Neural cell (in vitro differentiated cells): ENCODE measurements around the gene KIF5B. TPM values are rescaled to one million over a fixed set of nuclear protein-coding genes. Genes with fewer than 3 reads are reported as not detected.

ENCODE experiments used
- H2AFZ ChIP-seq: fragments of 200-600, 300-800 bp; sonication (generic), shearing (Covaris generic); 2 replicates; pipeline ENCODE4 v1.6.0; 2014; ENCODE audit warnings: low read depth, mild to moderate bottlenecking, antibody characterized with exemption, low read length, moderate library complexity
- H3F3A ChIP-seq: fragments of 200-600 bp; shearing (Covaris generic); 2 replicates; pipeline ENCODE4 v1.6.1; 2016; ENCODE audit warnings: mild to moderate bottlenecking, moderate library complexity, mixed read lengths, antibody characterized with exemption, low read length; ENCODE audit not compliant: insufficient read depth, poor library complexity, severe bottlenecking
- H3K27ac ChIP-seq: fragments of 200-600, 300-800 bp; sonication (generic), shearing (Covaris generic); 2 replicates; pipeline ENCODE4 v1.5.1; 2014; ENCODE audit warnings: mild to moderate bottlenecking, low read length, moderate library complexity
- H3K27me3 ChIP-seq: fragments of 300-800, 200-600 bp; sonication (generic), shearing (Covaris generic); 2 replicates; pipeline ENCODE4 v1.6.0; 2014; ENCODE audit warnings: mild to moderate bottlenecking, low read depth, low read length, moderate library complexity; ENCODE audit not compliant: insufficient read depth
- H3K36me3 ChIP-seq: fragments of 300-800, 200-600 bp; sonication (generic), shearing (Covaris generic); 2 replicates; pipeline ENCODE4 v1.5.1; 2014; ENCODE audit warnings: mild to moderate bottlenecking, antibody characterized with exemption, low read length, moderate library complexity; ENCODE audit not compliant: insufficient read depth
- H3K4me2 ChIP-seq: fragments of 300-800, 200-600 bp; sonication (generic), shearing (Covaris generic); 2 replicates; pipeline ENCODE4 v1.6.0; 2014; ENCODE audit warnings: mild to moderate bottlenecking, low read length
- H3K4me3 ChIP-seq: fragments of 300-800, 200-600 bp; sonication (generic), shearing (Covaris generic); 2 replicates; pipeline ENCODE4 v1.5.1; 2014; ENCODE audit warnings: mild to moderate bottlenecking, low read length, moderate library complexity
- H3K79me2 ChIP-seq: fragments of 200-600 bp; shearing (Covaris generic); replicated peaks from 2 replicates; pipeline ENCODE4 v1.6.0; 2014; ENCODE audit warnings: mild to moderate bottlenecking, low read length, moderate library complexity; ENCODE audit not compliant: insufficient read depth
- H3K9ac ChIP-seq: fragments of 300-800, 200-600 bp; sonication (generic), shearing (Covaris generic); 2 replicates; pipeline ENCODE4 v1.6.1; 2016; ENCODE audit warnings: mild to moderate bottlenecking, low read length, mixed read lengths
- H3K9me2 ChIP-seq: fragments of 200-600 bp; shearing (Covaris generic); 2 replicates; pipeline ENCODE4 v1.6.1; 2016; ENCODE audit warnings: mild to moderate bottlenecking, low read length, mixed read lengths; ENCODE audit not compliant: insufficient read depth
- H3K9me3 ChIP-seq: fragments of 200-600, 300-800 bp; sonication (generic), shearing (Covaris generic); 2 replicates; pipeline ENCODE4 v1.6.1; 2016; ENCODE audit warnings: mild to moderate bottlenecking, mixed run types, low read length, moderate library complexity, mixed read lengths
- H4K20me1 ChIP-seq: fragments of 200-600 bp; shearing (Covaris generic); 2 replicates; pipeline ENCODE4 v1.6.1; 2016; ENCODE audit warnings: mild to moderate bottlenecking, mixed run types; ENCODE audit not compliant: insufficient read depth
- EP300 ChIP-seq: fragments of 450-650 bp; conservative IDR thresholded peaks from 2 replicates; pipeline ENCODE4 v1.6.1; 2014; ENCODE audit warnings: antibody characterized with exemption, mild to moderate bottlenecking, moderate library complexity; ENCODE audit not compliant: poor library complexity, severe bottlenecking
- EZH2 ChIP-seq: fragments of 200-600, 300-800 bp; shearing (Covaris generic), sonication (generic); IDR thresholded peaks from 2 replicates; pipeline ENCODE4 v1.6.1; 2014; ENCODE audit warnings: antibody characterized with exemption, low read length, borderline replicate concordance, mild to moderate bottlenecking; ENCODE audit not compliant: insufficient read depth, poor library complexity, severe bottlenecking
- MXI1 ChIP-seq: fragments of 450-650 bp; conservative IDR thresholded peaks from 2 replicates; pipeline ENCODE4 v1.6.1; 2014; ENCODE audit warnings: antibody characterized with exemption, mild to moderate bottlenecking; ENCODE audit not compliant: poor library complexity, severe bottlenecking
- POLR2AphosphoS5 ChIP-seq: IDR thresholded peaks from 2 replicates; pipeline ENCODE4 v1.6.1; 2012
- RAD21 ChIP-seq: fragments of 450-650 bp; conservative IDR thresholded peaks from 2 replicates; pipeline ENCODE4 v1.6.1; 2014; ENCODE audit warnings: antibody characterized with exemption, mild to moderate bottlenecking, moderate library complexity
- SMC3 ChIP-seq: fragments of 450-650 bp; conservative IDR thresholded peaks from 2 replicates; pipeline ENCODE4 v1.6.1; 2014; ENCODE audit warnings: antibody characterized with exemption, mild to moderate bottlenecking, moderate library complexity; ENCODE audit not compliant: poor library complexity
- TAF1 ChIP-seq: IDR thresholded peaks from 2 replicates; pipeline ENCODE4 v1.6.1; 2012; ENCODE audit warnings: low read depth
- polyA plus RNA-seq: library from polyadenylated mRNA; depleted of rRNA; stranded (reverse); fragments of >200 nt; gene quantifications from 2 replicates; pipeline ENCODE4 v1.2.3, GENCODE V29; 2014
- TF ChIP-seq, protein P1 (sequence below): fragments of 450-650 bp; IDR thresholded peaks from 2 replicates; pipeline ENCODE4 v1.5.1; 2014; ENCODE audit warnings: antibody characterized with exemption, mild to moderate bottlenecking, moderate library complexity; ENCODE audit not compliant: poor library complexity, severe bottlenecking
- TF ChIP-seq, protein P2 (sequence below): IDR thresholded peaks from 2 replicates; pipeline ENCODE4 v1.6.1; 2012; ENCODE audit warnings: borderline replicate concordance

KIF5B gene
- polyA plus RNA-seq, 1 donor from 2014 or later: 96.3 TPM

DNA sequence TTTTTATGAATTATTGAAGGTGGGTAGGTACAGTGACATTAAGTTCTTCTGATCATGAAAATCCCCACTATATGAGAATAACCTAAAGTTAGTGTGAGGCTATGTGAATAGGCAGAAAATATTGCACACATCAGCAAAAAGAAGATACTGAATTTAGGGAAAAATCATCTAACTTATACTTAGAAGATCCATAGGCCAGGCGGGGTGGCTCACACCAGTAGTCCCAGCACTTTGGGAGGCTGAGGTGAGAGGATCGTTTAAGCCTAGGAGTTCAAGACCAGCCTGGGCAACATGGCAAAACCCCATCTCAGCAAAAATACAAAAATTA, 78.1 kb downstream of the KIF5B start:
- Histone ChIP-seq H2AFZ (no peak overlapping the region), H3K4me3 (no peak overlapping the region), H3K27ac (no peak overlapping the region), H3F3A (no peaks in the 10 kb centered on the region), H3K36me3 (no peaks in the 10 kb centered on the region), H3K9me2 (no peaks in the 10 kb centered on the region), H3K9ac (no peak overlapping the region), H3K9me3 (no peaks in the 10 kb centered on the region), H3K4me2 (no peak overlapping the region), H3K79me2 (no peaks in the 10 kb centered on the region), H3K27me3 (no peaks in the 10 kb centered on the region), H4K20me1 (no peaks in the 10 kb centered on the region)
- TF ChIP-seq, protein P1, sequence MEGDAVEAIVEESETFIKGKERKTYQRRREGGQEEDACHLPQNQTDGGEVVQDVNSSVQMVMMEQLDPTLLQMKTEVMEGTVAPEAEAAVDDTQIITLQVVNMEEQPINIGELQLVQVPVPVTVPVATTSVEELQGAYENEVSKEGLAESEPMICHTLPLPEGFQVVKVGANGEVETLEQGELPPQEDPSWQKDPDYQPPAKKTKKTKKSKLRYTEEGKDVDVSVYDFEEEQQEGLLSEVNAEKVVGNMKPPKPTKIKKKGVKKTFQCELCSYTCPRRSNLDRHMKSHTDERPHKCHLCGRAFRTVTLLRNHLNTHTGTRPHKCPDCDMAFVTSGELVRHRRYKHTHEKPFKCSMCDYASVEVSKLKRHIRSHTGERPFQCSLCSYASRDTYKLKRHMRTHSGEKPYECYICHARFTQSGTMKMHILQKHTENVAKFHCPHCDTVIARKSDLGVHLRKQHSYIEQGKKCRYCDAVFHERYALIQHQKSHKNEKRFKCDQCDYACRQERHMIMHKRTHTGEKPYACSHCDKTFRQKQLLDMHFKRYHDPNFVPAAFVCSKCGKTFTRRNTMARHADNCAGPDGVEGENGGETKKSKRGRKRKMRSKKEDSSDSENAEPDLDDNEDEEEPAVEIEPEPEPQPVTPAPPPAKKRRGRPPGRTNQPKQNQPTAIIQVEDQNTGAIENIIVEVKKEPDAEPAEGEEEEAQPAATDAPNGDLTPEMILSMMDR: no peak
- TF ChIP-seq SMC3 (no peak), EZH2 (no peak), EP300 (no peak), MXI1 (no peak), TAF1 (no peak), RAD21 (no peak), POLR2AphosphoS5 (no peak)
- TF ChIP-seq, protein P2, sequence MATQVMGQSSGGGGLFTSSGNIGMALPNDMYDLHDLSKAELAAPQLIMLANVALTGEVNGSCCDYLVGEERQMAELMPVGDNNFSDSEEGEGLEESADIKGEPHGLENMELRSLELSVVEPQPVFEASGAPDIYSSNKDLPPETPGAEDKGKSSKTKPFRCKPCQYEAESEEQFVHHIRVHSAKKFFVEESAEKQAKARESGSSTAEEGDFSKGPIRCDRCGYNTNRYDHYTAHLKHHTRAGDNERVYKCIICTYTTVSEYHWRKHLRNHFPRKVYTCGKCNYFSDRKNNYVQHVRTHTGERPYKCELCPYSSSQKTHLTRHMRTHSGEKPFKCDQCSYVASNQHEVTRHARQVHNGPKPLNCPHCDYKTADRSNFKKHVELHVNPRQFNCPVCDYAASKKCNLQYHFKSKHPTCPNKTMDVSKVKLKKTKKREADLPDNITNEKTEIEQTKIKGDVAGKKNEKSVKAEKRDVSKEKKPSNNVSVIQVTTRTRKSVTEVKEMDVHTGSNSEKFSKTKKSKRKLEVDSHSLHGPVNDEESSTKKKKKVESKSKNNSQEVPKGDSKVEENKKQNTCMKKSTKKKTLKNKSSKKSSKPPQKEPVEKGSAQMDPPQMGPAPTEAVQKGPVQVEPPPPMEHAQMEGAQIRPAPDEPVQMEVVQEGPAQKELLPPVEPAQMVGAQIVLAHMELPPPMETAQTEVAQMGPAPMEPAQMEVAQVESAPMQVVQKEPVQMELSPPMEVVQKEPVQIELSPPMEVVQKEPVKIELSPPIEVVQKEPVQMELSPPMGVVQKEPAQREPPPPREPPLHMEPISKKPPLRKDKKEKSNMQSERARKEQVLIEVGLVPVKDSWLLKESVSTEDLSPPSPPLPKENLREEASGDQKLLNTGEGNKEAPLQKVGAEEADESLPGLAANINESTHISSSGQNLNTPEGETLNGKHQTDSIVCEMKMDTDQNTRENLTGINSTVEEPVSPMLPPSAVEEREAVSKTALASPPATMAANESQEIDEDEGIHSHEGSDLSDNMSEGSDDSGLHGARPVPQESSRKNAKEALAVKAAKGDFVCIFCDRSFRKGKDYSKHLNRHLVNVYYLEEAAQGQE: no peak

DNA sequence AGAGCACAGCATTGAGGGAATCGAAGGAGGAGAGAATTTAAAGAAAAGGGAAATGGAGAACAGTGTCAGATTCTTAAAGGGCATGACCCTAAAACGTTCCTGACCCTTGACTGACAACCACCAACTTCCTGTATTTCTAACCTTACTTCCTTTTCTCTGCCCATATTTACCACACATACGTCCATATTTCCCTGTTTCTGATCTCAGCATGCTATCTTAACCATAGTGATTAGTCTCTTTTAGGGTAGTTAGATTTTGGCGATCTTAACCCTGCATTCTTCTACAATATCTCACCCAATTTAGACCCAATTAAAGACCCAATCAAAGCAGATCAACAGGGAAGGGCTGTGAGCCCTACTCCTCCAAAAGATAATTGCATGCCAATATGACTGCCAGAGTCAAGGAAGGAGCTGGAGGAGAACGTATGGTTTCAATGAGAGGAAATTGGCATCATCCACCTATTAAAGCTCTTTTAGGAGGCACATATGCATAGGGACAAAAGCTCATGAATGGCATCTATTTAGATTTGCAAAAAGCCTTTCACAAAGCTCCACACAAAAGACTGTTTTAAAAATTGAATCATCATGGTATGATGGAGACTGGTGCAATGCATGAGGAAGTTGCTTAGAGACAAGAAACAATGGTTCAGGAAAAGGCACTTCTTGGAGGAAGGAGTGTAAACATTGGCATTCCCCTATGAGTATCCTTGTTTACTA, 78.6 kb downstream of the KIF5B start:
- Histone ChIP-seq H3K4me2 (no peak overlapping the region), H3K9me2 (no peaks in the 10 kb centered on the region), H3K27ac (no peak overlapping the region), H3K4me3 (no peak overlapping the region), H3K9ac (no peak overlapping the region), H3K9me3 (no peaks in the 10 kb centered on the region), H4K20me1 (no peaks in the 10 kb centered on the region), H3K36me3 (no peaks in the 10 kb centered on the region), H3K79me2 (no peaks in the 10 kb centered on the region), H3K27me3 (no peaks in the 10 kb centered on the region), H2AFZ (no peak overlapping the region), H3F3A (no peaks in the 10 kb centered on the region)
- TF ChIP-seq, protein P1: no peak
- TF ChIP-seq EP300: no peak
- TF ChIP-seq TAF1: no peak
- TF ChIP-seq RAD21: no peak
- TF ChIP-seq MXI1: no peak
- TF ChIP-seq EZH2: no peak
- TF ChIP-seq POLR2AphosphoS5: no peak
- no peak for TF ChIP-seq SMC3
